Stimulated activated memory B cell treated with anti-CD40 and anti-IgM and Interleukin-4, amounts not matched to agents 10 μg/mL and 1 μg/mL and 100 μg/mL, for 72 hours (primary cell): ENCODE data around the gene CPE.
"Not testable (repeated sequence)": the region's sequence is repeated elsewhere in the genome, so short reads cannot be mapped to it uniquely, and the experiment has no call there.

Experiments
- ATAC-seq: fragments of 150-1000 bp; cut with Tn5 transposase; 2 replicates; pipeline ENCODE4 v1.10.0; 2021
- H3K27ac Mint-ChIP-seq: one replicate; pipeline ENCODE4 v1.8.0; 2022; ENCODE audit warnings: mild to moderate bottlenecking, mixed read lengths
- H3K27me3 Mint-ChIP-seq: one replicate; pipeline ENCODE4 v1.8.0; 2022; ENCODE audit warnings: mixed read lengths
- H3K36me3 Mint-ChIP-seq: one replicate; pipeline ENCODE4 v1.8.0; 2022; ENCODE audit warnings: mixed read lengths
- H3K4me1 Mint-ChIP-seq: one replicate; pipeline ENCODE4 v1.8.0; 2022; ENCODE audit warnings: mixed read lengths
- H3K4me3 Mint-ChIP-seq: one replicate; pipeline ENCODE4 v1.8.0; 2022; ENCODE audit warnings: mild to moderate bottlenecking, moderate library complexity, mixed read lengths
- H3K9me3 Mint-ChIP-seq: one replicate; pipeline ENCODE4 v1.8.0; 2022; ENCODE audit warnings: mixed read lengths

The CPE gene

DNA sequence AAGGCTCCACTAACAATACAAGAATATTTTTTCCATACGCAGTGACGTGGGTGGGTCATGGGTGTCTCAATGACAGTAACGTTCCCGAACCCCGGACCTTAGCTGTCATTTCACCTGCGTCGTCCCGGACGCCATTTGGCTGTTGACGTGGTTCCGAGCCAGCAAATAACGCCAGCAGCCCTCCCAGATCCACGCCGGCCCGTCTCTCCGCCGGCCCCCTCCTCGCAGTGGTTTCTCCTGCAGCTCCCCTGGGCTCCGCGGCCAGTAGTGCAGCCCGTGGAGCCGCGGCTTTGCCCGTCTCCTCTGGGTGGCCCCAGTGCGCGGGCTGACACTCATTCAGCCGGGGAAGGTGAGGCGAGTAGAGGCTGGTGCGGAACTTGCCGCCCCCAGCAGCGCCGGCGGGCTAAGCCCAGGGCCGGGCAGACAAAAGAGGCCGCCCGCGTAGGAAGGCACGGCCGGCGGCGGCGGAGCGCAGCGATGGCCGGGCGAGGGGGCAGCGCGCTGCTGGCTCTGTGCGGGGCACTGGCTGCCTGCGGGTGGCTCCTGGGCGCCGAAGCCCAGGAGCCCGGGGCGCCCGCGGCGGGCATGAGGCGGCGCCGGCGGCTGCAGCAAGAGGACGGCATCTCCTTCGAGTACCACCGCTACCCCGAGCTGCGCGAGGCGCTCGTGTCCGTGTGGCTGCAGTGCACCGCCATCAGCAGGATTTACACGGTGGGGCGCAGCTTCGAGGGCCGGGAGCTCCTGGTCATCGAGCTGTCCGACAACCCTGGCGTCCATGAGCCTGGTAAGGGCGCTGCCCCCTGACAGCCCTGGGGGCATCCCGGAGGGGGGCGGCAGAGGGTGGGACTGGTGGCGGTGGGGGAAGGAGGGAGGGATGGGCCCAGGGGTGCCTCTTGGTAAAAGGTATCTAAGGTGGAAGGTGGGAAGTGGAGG is at the start of gene CPE:
Gene CPE (plus strand): TSS at position 264 of the 933 bp plus-strand sequence. CDS start 214 bp downstream, at position 478.
- Mint-ChIP-seq H3K4me1 (peaks cover 7% of the 10 kb centered on the region), H3K36me3 (no peaks in the 10 kb centered on the region), H3K9me3 (peaks cover 6% of the 10 kb centered on the region), H3K27me3 (peaks cover 50% of the 10 kb centered on the region), H3K4me3 (peak within 1 kb of the TSS; percentile 76), H3K27ac (no peak within 1 kb of the TSS)
- ATAC-seq = peak; percentile 93

DNA sequence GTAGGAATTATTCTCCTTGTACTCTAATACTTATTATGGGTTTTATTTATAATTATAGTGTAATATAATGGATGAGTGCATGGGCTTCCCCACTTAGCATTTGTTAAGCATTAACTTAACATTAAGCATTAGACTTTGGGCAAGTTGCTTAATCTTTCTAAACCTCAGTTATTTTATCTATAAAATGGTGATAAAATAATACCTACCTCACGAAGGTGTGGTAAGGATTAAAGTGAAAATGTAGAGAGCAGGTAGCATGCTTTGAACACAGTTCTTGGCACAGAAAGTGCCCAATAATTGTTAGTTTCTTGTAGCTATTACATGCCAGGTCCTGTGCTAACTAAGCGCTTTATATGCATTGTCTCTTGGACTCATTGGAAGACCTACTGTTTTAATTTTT is 48.7 kb upstream of the CPE start:
- ATAC-seq = no peak
- Mint-ChIP-seq H3K27ac (no peak overlapping the region), H3K4me3 (peak overlapping the region; percentile 56), H3K9me3 (no peaks in the 10 kb centered on the region), H3K27me3 (no peaks in the 10 kb centered on the region), H3K36me3 (peaks cover 31% of the 10 kb centered on the region), H3K4me1 (peaks cover 44% of the 10 kb centered on the region)

DNA sequence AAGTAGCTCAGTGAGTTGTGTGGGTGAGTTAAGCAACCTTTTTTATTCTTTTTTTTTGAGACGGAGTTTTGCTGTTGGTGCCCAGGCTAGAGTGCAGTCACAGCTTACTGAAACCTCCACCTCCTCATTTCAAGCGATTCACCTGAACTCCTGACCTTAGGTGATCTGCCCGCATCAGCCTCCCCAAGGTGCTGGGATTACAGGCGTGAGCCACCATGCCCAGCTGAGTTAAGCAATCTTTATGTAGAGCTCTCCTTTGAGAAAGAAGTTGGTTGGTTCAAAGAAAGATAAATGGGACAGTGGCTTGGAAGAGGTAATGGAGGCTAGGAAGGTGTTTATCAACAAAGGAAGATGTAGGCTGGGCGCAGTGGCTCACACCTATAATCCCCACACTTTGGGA is 48.1 kb upstream of the CPE start:
- ATAC-seq = no peak
- Mint-ChIP-seq H3K27ac (peak overlapping the region; percentile 65), H3K36me3 (peaks cover 37% of the 10 kb centered on the region), H3K4me1 (peaks cover 45% of the 10 kb centered on the region), H3K4me3 (peak overlapping the region; percentile 49), H3K9me3 (no peaks in the 10 kb centered on the region), H3K27me3 (no peaks in the 10 kb centered on the region)

DNA sequence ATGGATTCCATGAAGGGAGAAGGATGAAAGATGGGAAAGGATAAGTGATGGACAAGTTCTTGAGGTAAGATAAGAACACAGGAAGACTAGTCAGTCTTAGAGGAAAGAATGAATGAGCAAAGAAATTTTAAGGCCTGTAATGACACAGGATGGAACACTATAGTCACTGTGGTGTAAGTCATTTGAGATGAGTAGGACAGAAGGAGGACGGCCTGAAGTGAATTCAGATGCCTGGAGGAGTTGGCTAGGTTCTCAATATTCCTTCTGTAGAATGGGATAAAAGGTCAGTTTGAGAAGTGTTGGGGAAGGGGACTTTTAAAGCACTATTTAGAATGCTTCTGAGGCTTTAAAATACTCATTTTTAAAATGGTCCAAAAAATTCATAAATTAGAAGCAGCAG is 47.4 kb upstream of the CPE start:
- H3K4me1 Mint-ChIP-seq = peaks cover 38% of the 10 kb centered on the region
- no peak for ATAC-seq
- H3K4me3 Mint-ChIP-seq = peak overlapping the region; percentile 49
- no peaks in the 10 kb centered on the region for H3K27me3 Mint-ChIP-seq
- H3K9me3 Mint-ChIP-seq = no peaks in the 10 kb centered on the region
- H3K27ac Mint-ChIP-seq = peak overlapping the region; percentile 65
- H3K36me3 Mint-ChIP-seq = peaks cover 37% of the 10 kb centered on the region

DNA sequence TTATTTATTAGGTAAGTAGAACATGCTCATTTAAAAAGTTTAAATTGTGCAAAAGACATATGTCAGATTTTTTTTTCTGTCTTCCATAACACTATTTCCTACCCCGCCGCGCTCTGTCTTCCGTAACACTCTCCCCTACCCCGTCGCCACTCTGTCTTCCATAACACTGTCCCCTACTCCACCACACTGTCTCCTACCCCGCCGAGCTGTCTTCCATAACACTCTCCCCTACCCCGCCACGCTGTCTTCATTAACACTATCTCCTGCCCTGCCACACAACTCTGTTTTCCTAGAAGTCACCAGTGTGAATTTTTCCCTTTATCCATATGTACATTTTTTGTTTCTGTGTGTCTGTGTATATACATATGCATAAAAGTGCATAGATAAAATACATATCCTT is 47.0 kb upstream of the CPE start:
- Mint-ChIP-seq H3K27me3 (no peaks in the 10 kb centered on the region), H3K27ac (peak overlapping the region; percentile 4), H3K4me1 (peaks cover 36% of the 10 kb centered on the region), H3K36me3 (peaks cover 37% of the 10 kb centered on the region), H3K4me3 (peak overlapping the region; percentile 51), H3K9me3 (no peaks in the 10 kb centered on the region)
- no peak for ATAC-seq

DNA sequence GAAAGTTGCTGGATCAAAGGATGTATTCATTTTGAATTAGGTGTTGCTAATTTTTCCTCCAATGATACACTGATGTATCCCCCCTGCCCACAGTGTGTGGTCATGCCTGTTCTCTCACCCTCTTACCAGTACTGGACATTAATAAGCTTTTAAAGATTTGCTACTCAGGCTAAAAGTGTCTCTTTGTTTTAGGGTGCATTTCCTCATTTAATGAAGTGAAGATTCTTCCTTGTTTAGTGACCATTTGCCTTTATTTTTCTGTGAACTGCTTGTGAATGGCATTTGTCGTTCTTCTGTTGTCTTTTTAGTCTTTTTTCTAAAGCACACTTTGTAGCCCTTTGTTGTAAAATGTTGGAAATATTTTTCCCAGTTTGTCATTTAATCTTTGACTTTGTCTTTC is 46.3 kb upstream of the CPE start:
- peak overlapping the region; percentile 51 for H3K4me3 Mint-ChIP-seq
- peak overlapping the region; percentile 4 for H3K27ac Mint-ChIP-seq
- H3K4me1 Mint-ChIP-seq = peaks cover 36% of the 10 kb centered on the region
- H3K27me3 Mint-ChIP-seq = no peaks in the 10 kb centered on the region
- no peaks in the 10 kb centered on the region for H3K9me3 Mint-ChIP-seq
- peaks cover 37% of the 10 kb centered on the region for H3K36me3 Mint-ChIP-seq
- ATAC-seq = no peak

DNA sequence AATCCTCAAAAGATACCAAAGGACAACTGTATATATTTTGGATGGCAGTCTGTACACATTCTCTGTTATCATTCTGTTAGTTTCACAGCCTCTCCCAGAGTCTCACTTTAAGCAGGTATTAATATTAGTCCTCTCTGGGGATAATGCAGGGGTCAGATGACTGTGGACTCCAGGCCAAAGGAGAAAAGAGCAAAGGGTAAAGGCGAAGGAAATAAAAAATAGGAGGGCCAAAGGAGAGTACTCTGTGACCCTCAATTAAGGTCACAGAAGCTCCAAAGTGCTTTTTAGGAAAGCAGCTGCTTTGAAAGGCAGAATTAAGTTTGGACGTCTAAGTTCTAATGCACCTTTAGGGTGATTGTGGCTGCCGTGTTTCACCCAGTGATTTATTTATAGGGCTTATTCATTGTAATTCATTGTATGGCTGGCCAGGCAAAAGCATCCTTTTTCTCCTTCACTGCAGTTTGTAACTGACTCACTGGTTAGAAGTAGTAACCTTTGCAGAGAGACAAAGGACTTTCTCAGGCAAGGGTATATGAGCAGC is 43.6 kb upstream of the CPE start:
- Mint-ChIP-seq H3K27ac (peak overlapping the region; percentile 44), H3K27me3 (no peaks in the 10 kb centered on the region), H3K9me3 (no peaks in the 10 kb centered on the region), H3K4me1 (peaks cover 34% of the 10 kb centered on the region), H3K4me3 (no peak overlapping the region), H3K36me3 (peaks cover 36% of the 10 kb centered on the region)
- ATAC-seq = no peak

DNA sequence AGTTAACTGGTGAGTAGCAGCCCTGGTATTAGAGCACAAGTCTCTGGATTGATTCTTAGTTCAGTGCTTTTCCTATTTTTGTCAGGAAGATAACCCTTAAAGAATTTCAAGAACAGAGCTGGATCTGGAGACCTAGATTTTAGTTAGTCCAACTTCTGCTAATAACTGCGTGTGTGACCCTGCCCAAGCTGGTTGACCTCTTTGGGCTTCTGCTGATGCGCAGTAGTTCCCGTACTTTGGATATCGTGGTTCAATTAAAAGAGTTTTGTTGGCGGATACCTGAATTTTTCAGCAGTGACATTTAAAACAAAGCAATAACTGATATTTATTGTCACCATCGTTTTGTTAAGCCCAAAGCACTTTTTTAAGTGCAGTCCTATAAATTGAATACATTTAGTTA is 42.1 kb upstream of the CPE start:
- no peak overlapping the region for H3K27ac Mint-ChIP-seq
- H3K36me3 Mint-ChIP-seq = peaks cover 21% of the 10 kb centered on the region
- H3K27me3 Mint-ChIP-seq = no peaks in the 10 kb centered on the region
- H3K4me1 Mint-ChIP-seq = peaks cover 19% of the 10 kb centered on the region
- no peak for ATAC-seq
- no peak overlapping the region for H3K4me3 Mint-ChIP-seq
- H3K9me3 Mint-ChIP-seq = no peaks in the 10 kb centered on the region

DNA sequence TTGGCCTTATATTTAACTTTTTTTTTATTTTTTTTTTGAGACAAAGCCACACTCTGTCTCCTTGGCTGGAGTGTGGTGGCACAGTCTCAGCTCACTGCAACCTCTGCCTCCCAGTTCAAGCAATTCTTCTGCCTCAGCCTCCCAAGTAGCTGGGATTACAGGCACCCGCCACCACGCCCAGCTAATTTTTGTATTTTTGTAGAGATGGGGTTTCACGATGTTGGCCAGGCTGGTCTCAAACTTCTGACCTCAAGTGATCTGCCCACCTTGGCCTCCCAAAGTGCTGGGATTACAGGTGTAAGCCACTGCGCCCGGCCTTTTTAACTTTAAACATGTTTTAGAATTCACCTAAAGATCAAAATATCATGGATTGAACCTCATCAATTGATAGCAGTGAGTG is 36.5 kb upstream of the CPE start:
- ATAC-seq, H3K4me3 Mint-ChIP-seq, H3K27ac Mint-ChIP-seq, H3K27me3 Mint-ChIP-seq, H3K36me3 Mint-ChIP-seq, H3K9me3 Mint-ChIP-seq, H3K4me1 Mint-ChIP-seq: not testable (repeated sequence)

DNA sequence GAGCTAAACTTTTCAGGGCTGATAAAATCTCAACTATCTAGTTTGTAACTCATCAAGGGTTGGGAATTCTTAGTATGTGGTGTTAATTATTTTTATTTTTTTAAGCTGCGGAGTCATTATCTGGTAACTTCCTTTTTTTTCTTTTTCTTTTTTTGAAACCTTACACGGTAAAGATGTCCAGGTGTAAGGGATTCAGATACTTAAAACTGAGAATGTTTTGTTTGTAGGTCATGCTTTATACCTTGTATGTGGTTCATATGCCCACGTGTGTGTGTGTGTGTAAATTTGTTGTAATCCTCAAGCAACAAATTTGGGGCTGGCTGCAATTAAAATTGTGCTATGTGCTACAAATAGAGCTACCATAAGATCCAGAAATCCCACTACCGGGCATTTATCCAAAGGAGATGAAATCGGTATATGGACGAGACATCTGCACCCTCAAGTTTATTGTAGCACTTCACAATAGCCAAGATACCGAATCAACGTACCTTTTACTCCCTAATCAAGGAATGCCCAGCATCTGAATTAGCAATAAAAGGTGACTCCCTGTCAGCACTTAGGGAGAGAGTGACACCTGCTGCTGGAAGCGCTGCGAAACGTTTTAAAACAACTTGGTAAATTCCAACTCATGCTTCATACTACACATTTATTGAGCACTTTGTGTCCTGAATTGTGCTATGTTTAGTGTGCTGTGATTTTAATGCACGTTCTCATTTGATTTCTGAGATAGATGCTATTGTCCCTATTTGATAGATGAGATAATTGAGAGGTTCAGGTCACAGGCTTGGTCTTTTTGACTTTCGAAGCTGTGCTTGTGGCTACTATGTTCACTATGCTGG is 35.2 kb upstream of the CPE start:
- no peak for ATAC-seq
- Mint-ChIP-seq H3K9me3 (no peaks in the 10 kb centered on the region), H3K27ac (no peak overlapping the region), H3K4me1 (no peaks in the 10 kb centered on the region), H3K36me3 (peaks cover 6% of the 10 kb centered on the region), H3K27me3 (no peaks in the 10 kb centered on the region), H3K4me3 (no peak overlapping the region)

DNA sequence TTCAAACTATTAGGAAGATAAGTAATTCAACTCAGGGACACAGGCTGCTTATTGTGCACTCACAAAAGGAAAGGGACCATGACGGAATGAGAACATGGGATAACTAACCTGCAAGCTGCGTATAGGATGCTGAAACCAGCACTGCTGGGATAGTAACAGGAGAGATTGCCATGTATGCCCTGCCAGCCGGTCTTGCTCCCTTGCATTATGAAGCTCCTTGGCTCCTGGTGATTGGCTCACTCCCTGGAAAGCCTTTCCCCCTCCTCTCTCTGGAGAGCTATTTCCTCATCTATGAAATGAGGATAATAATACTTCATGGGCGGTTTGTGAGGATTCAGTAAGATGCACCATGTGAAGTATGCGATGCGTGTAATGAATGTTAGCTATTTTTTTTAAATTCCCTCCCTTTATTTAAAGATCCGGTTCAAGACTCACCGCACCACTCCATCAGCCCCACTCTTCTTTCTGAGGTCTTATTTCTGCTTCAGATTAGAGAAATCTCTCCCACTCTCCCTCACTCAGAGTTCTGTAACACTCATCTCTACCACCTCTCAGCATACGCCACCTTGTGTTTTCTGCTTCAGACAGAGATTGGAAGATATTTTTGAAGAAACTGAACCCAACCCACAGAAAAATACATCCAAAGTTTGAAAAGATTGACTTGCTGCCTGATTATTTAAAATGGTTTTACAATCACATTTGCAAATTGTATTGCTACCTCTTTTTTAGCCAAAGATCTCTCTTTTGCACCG is 33.0 kb upstream of the CPE start:
- H3K27ac Mint-ChIP-seq = no peak overlapping the region
- H3K27me3 Mint-ChIP-seq = peaks cover 3% of the 10 kb centered on the region
- H3K4me3 Mint-ChIP-seq = no peak overlapping the region
- no peaks in the 10 kb centered on the region for H3K4me1 Mint-ChIP-seq
- H3K9me3 Mint-ChIP-seq = no peaks in the 10 kb centered on the region
- peaks cover 6% of the 10 kb centered on the region for H3K36me3 Mint-ChIP-seq
- ATAC-seq = no peak

DNA sequence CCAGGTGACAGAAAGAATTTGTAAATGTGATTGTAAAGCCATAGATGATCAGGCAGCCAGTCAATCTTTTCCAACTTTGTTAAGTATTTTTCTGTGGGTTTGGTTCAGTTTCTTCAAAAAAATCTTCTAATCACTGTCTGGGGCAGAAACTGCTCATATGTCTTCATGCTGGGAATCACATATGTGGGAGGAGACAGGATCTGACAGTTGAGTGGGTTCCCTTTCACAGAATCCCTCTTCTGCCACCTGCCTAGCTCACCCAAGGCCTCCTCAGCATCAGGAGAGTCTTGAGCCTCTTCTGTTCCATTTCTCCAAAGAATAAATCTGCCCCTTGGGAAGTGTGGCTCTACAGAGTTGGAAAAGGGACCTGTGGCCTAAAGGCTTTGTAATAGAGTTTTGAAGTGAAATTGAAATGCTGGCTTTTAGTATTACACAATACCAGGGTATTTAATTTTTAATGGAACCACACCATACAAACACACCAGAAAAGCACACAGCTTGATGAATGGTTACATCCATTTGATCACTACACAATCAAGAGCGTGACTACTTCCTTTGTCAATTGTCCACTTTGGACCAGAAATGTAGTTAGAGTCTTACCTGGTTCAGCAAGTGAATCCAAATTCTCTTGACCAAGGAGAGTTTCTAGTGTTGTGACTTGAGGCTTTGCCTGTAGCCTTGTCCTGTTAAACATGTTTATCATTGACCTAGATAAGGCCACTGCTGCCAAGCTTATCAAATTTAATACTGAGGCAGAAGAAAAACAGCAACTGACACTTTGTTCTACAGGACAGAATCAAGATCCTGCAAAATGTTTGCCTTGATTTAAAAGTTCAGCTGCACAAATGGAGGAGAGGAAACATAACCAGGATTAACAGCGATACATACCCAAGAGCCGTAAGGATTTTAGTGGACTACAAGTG is 30.9 kb upstream of the CPE start:
- H3K4me3 Mint-ChIP-seq = no peak overlapping the region
- no peaks in the 10 kb centered on the region for H3K4me1 Mint-ChIP-seq
- peaks cover 6% of the 10 kb centered on the region for H3K36me3 Mint-ChIP-seq
- H3K9me3 Mint-ChIP-seq = no peaks in the 10 kb centered on the region
- no peak overlapping the region for H3K27ac Mint-ChIP-seq
- H3K27me3 Mint-ChIP-seq = peaks cover 19% of the 10 kb centered on the region
- ATAC-seq = no peak

DNA sequence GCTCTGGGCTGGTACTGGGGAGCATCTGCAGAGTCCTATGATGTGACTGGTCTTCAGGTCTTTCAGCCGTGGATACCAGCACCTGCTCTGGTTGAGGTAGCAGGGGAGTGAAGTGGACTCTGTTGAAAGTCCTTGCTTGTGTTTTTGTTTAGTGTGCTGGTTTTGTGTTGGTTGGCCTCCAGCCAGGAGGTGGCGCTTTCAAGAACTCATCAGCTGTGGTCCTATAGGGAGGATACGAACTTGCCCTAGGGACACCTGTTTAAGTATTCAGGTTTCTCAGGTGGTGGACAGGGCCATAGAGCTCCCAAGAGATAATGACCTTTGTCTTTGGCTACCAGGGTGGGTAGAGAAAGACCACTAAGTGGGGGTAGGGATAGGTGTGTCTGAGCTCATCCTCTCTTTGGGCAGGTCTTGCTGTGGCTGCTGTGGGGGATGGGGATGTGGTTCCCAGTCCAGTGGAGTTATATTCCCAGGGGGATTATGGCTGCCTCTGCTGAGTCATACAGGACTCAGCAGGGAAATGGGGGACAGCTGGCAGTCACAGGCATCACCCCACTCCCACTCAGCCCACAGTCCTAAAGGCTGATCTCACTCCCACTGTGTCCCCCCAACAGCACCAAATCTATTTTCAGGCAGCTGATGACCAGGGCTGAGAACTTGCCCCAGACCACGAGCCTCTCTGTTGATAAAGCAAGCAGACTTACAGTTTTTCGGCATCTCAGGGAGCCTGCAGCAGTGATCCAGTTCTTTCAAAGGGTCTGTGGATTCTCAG is 27.3 kb upstream of the CPE start:
- no peaks in the 10 kb centered on the region for H3K4me1 Mint-ChIP-seq
- H3K4me3 Mint-ChIP-seq = no peak overlapping the region
- H3K27ac Mint-ChIP-seq = no peak overlapping the region
- no peaks in the 10 kb centered on the region for H3K9me3 Mint-ChIP-seq
- no peaks in the 10 kb centered on the region for H3K36me3 Mint-ChIP-seq
- peaks cover 24% of the 10 kb centered on the region for H3K27me3 Mint-ChIP-seq
- ATAC-seq = no peak
